Mesendoderm (in vitro differentiated cells): ENCODE results near the gene STOML1.

ENCODE experiments used
- DNase-seq: peaks from one replicate; pipeline ENCODE4 v3.0.0; 2013
- H2AK5ac ChIP-seq: 2 replicates; pipeline ENCODE4 v1.6.1; 2013; ENCODE audit warnings: low read length, inconsistent platforms
- H2BK120ac ChIP-seq: 2 replicates; pipeline ENCODE4 v1.6.1; 2013; ENCODE audit warnings: low read depth, mild to moderate bottlenecking, low read length, moderate library complexity, mixed read lengths
- H2BK15ac ChIP-seq: replicated peaks from 2 replicates; pipeline ENCODE4 v1.6.1; 2013; ENCODE audit warnings: low read depth, mild to moderate bottlenecking, moderate library complexity
- H2BK5ac ChIP-seq: 2 replicates; pipeline ENCODE4 v1.6.1; 2013; ENCODE audit warnings: low read length, inconsistent platforms
- H3K18ac ChIP-seq: 2 replicates; pipeline ENCODE4 v1.6.1; 2013; ENCODE audit warnings: mild to moderate bottlenecking, low read length, mixed read lengths
- H3K23ac ChIP-seq: one replicate; pipeline ENCODE4 v1.6.1; 2013; ENCODE audit warnings: low read length
- H3K27ac ChIP-seq: 2 replicates; pipeline ENCODE4 v1.5.1; 2013; ENCODE audit warnings: low read depth, mild to moderate bottlenecking, inconsistent platforms, low read length, moderate library complexity
- H3K27me3 ChIP-seq: 2 replicates; pipeline ENCODE4 v1.6.1; 2013; ENCODE audit warnings: low read length, control low read depth, mild to moderate bottlenecking, inconsistent platforms; ENCODE audit not compliant: insufficient read depth, poor library complexity
- H3K36me3 ChIP-seq: 2 replicates; pipeline ENCODE4 v1.6.1; 2013; ENCODE audit warnings: low read length, inconsistent platforms; ENCODE audit not compliant: control insufficient read depth, insufficient read depth
- H3K4ac ChIP-seq: one replicate; pipeline ENCODE4 v1.6.1; 2013; ENCODE audit warnings: low read depth, mild to moderate bottlenecking, low read length, moderate library complexity
- H3K4me1 ChIP-seq: 2 replicates; pipeline ENCODE4 v1.6.1; 2013; ENCODE audit warnings: low read depth, low read length, inconsistent platforms; ENCODE audit not compliant: control insufficient read depth
- H3K4me2 ChIP-seq: 2 replicates; pipeline ENCODE4 v1.6.1; 2013; ENCODE audit warnings: low read length
- H3K4me3 ChIP-seq: 2 replicates; pipeline ENCODE4 v1.5.1; 2013; ENCODE audit warnings: mild to moderate bottlenecking, low read length
- H3K56ac ChIP-seq: one replicate; pipeline ENCODE4 v1.6.1; 2013; ENCODE audit warnings: low read length
- H3K79me1 ChIP-seq: 2 replicates; pipeline ENCODE4 v1.6.1; 2013; ENCODE audit warnings: low read length, inconsistent platforms
- H3K79me2 ChIP-seq: 2 replicates; pipeline ENCODE4 v1.6.1; 2013; ENCODE audit warnings: mild to moderate bottlenecking, low read length; ENCODE audit not compliant: control insufficient read depth, insufficient read depth
- H3K9ac ChIP-seq: 2 replicates; pipeline ENCODE4 v1.6.1; 2013; ENCODE audit warnings: low read length, inconsistent platforms
- H4K5ac ChIP-seq: one replicate; pipeline ENCODE4 v1.6.1; 2013; ENCODE audit warnings: low read length
- H4K8ac ChIP-seq: one replicate; pipeline ENCODE4 v1.6.1; 2013; ENCODE audit warnings: low read depth, mild to moderate bottlenecking, control low read depth, low read length, moderate library complexity
- WGBS: extraction: QIAGEN DNeasy Blood & Tissue Kit; methylation state at CpG from one replicate; pipeline ENCODE4 v1.1.7; 2013; ENCODE audit warnings: low lambda C conversion rate, missing lambda C conversion rate; ENCODE audit not compliant: insufficient coverage; ENCODE audit errors: extremely low coverage; 5-methylcytosine and 5-hydroxymethylcytosine counted together

STOML1 gene

GRCh38 chr15:73947651-73948050, 44.4 kb downstream of the STOML1 start:
- H3K9ac ChIP-seq = no peak overlapping the region
- H3K79me2 ChIP-seq = no peaks in the 10 kb centered on the region
- no peaks in the 10 kb centered on the region for H3K27me3 ChIP-seq
- no peaks in the 10 kb centered on the region for H3K36me3 ChIP-seq
- no peak overlapping the region for H3K4me2 ChIP-seq
- no CpG with 5 or more reads among the region's 9 CpGs for WGBS
- no peak overlapping the region for H2BK15ac ChIP-seq
- H3K4ac ChIP-seq = no peak overlapping the region
- H2BK5ac ChIP-seq = no peak overlapping the region
- no peaks in the 10 kb centered on the region for H3K79me1 ChIP-seq
- no peak overlapping the region for H3K4me3 ChIP-seq
- peaks cover 4% of the 10 kb centered on the region for H3K4me1 ChIP-seq
- H2AK5ac ChIP-seq = no peak overlapping the region
- no peak overlapping the region for H3K56ac ChIP-seq
- no peak overlapping the region for H3K18ac ChIP-seq
- DNase-seq = no peak
- no peak overlapping the region for H3K27ac ChIP-seq
- H3K23ac ChIP-seq = no peak overlapping the region
- no peak overlapping the region for H2BK120ac ChIP-seq
- H4K8ac ChIP-seq = no peak overlapping the region
- H4K5ac ChIP-seq = no peak overlapping the region

- no peak overlapping the region for H3K4ac ChIP-seq
- no CpG with 5 or more reads among the region's 9 CpGs for WGBS
Observed at GRCh38 chr15:73946795-73947370, 45.2 kb downstream of the STOML1 start.

GRCh38 chr15:73946046-73946721, 45.9 kb downstream of the STOML1 start:
- Histone ChIP-seq H3K4me2 (no peak overlapping the region), H3K9ac (no peak overlapping the region), H3K56ac (no peak overlapping the region), H3K23ac (no peak overlapping the region), H3K27me3 (no peaks in the 10 kb centered on the region), H3K4ac (no peak overlapping the region), H2BK15ac (no peak overlapping the region), H3K27ac (no peak overlapping the region), H3K18ac (no peak overlapping the region), H4K5ac (no peak overlapping the region), H3K79me1 (no peaks in the 10 kb centered on the region), H2BK5ac (no peak overlapping the region), H2BK120ac (no peak overlapping the region), H3K4me1 (peaks cover 3% of the 10 kb centered on the region), H4K8ac (no peak overlapping the region), H3K4me3 (no peak overlapping the region), H2AK5ac (no peak overlapping the region), H3K36me3 (no peaks in the 10 kb centered on the region), H3K79me2 (no peaks in the 10 kb centered on the region)
- DNase-seq = no peak
- WGBS = no CpG with 5 or more reads among the region's 17 CpGs

More at GRCh38 chr15:73946795-73947370, 45.2 kb downstream of the STOML1 start:
- H3K79me1 ChIP-seq = no peaks in the 10 kb centered on the region
- H3K9ac ChIP-seq = no peak overlapping the region
- H3K27ac ChIP-seq = no peak overlapping the region
- no peak overlapping the region for H2BK120ac ChIP-seq
- no peak overlapping the region for H3K4me3 ChIP-seq
- H3K23ac ChIP-seq = no peak overlapping the region
- peaks cover 4% of the 10 kb centered on the region for H3K4me1 ChIP-seq
- no peak overlapping the region for H3K4me2 ChIP-seq
- no peaks in the 10 kb centered on the region for H3K27me3 ChIP-seq
- H3K36me3 ChIP-seq = no peaks in the 10 kb centered on the region
- no peak overlapping the region for H2AK5ac ChIP-seq
- H4K8ac ChIP-seq = no peak overlapping the region
- no peak overlapping the region for H2BK5ac ChIP-seq
- H2BK15ac ChIP-seq = no peak overlapping the region
- no peaks in the 10 kb centered on the region for H3K79me2 ChIP-seq
- no peak for DNase-seq
- H4K5ac ChIP-seq = no peak overlapping the region
- H3K56ac ChIP-seq = no peak overlapping the region
- no peak overlapping the region for H3K18ac ChIP-seq

- no peak overlapping the region for H3K27ac ChIP-seq
- H3K4me2 ChIP-seq = no peak overlapping the region
- H3K4me1 ChIP-seq = peaks cover 3% of the 10 kb centered on the region
- H3K18ac ChIP-seq = no peak overlapping the region
- no peak overlapping the region for H3K23ac ChIP-seq
- no peak overlapping the region for H4K8ac ChIP-seq
- WGBS = no CpG with 5 or more reads among the region's 4 CpGs
- no peak overlapping the region for H4K5ac ChIP-seq
- no peak overlapping the region for H2BK120ac ChIP-seq
- no peak overlapping the region for H3K9ac ChIP-seq
- no peaks in the 10 kb centered on the region for H3K79me2 ChIP-seq
- H2AK5ac ChIP-seq = no peak overlapping the region
- no peak overlapping the region for H3K4ac ChIP-seq
- no peaks in the 10 kb centered on the region for H3K27me3 ChIP-seq
- H3K79me1 ChIP-seq = no peaks in the 10 kb centered on the region
- no peak overlapping the region for H3K4me3 ChIP-seq
- no peak overlapping the region for H2BK5ac ChIP-seq
- H3K36me3 ChIP-seq = no peaks in the 10 kb centered on the region
- no peak for DNase-seq
- H2BK15ac ChIP-seq = no peak overlapping the region
- H3K56ac ChIP-seq = no peak overlapping the region
Observed at GRCh38 chr15:73945130-73945508, 47.0 kb downstream of the STOML1 start.

GRCh38 chr15:73944161-73945129, 47.6 kb downstream of the STOML1 start:
- no peaks in the 10 kb centered on the region for H3K27me3 ChIP-seq
- H2BK15ac ChIP-seq = no peak overlapping the region
- DNase-seq = no peak

More at GRCh38 chr15:73944161-73945129, 47.6 kb downstream of the STOML1 start:
- Histone ChIP-seq H3K18ac (no peak overlapping the region), H3K4me2 (no peak overlapping the region), H3K9ac (no peak overlapping the region), H2BK5ac (no peak overlapping the region), H2AK5ac (no peak overlapping the region), H3K27ac (no peak overlapping the region), H3K36me3 (no peaks in the 10 kb centered on the region), H3K23ac (no peak overlapping the region), H3K79me1 (no peaks in the 10 kb centered on the region), H3K4me3 (no peak overlapping the region), H2BK120ac (no peak overlapping the region), H3K79me2 (no peaks in the 10 kb centered on the region), H3K56ac (no peak overlapping the region), H4K5ac (no peak overlapping the region), H3K4ac (no peak overlapping the region), H4K8ac (no peak overlapping the region), H3K4me1 (peaks cover 3% of the 10 kb centered on the region)
- no CpG with 5 or more reads among the region's 13 CpGs for WGBS
